Measurements from ENCODE around the gene KLF13. TPM values are rescaled to one million over a fixed set of nuclear protein-coding genes. Genes with fewer than 3 reads are reported as not detected.

KLF13 gene
- total RNA-seq, 8 experiments from 2014 or later: 28.5 to 64.2 (median 42.6) TPM

DNA sequence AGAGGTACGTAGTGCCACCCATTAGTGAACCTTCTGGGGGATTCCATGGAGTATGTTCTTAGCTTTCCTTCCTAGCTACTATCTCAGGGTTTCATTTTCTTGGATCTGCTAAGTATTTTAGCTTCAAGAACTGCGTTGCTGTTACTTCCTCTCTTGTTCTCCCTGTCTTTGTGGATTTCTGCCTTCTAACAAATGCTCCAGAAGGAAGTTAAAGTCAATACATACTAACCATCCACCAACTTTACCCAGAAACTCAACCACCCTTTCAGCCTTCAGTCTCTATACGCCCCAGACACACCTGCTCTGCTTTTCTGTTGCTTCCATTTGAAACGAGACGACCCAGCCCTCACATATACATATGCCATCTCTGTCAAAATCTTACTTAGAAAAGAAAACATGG lies 2.4 kb upstream of the KLF13 start:
- 75 to 100% (median 92%) methylated on average over 1 to 4 of the region's 5 CpGs; no CpG with 5 or more reads in 1 of the 10 experiments for WGBS, 10 experiments
- ATAC-seq (replicated peaks in 6 of 8): no peak
- peaks cover 10 to 17% of the 10 kb centered on the region in 2 donors for H3K4me1 ChIP-seq (replicated peaks in 1 of 2)
- H3K4me3 ChIP-seq: no peak overlapping the region
- in situ Hi-C loops (cut with MboI; ENCODE audit: low pct_unique_long_range_greater_than_20kb in 2 of 9, low sequenced_read_pairs in 9 of 9, unreplicated experiment in 9 of 9): loop anchor here in 1 of 9 experiments (25.0 kb wide), 1 partner anchor 112 kb away; no protein-coding TSS in a partner anchor
- H3K27ac ChIP-seq: no peak overlapping the region

DNA sequence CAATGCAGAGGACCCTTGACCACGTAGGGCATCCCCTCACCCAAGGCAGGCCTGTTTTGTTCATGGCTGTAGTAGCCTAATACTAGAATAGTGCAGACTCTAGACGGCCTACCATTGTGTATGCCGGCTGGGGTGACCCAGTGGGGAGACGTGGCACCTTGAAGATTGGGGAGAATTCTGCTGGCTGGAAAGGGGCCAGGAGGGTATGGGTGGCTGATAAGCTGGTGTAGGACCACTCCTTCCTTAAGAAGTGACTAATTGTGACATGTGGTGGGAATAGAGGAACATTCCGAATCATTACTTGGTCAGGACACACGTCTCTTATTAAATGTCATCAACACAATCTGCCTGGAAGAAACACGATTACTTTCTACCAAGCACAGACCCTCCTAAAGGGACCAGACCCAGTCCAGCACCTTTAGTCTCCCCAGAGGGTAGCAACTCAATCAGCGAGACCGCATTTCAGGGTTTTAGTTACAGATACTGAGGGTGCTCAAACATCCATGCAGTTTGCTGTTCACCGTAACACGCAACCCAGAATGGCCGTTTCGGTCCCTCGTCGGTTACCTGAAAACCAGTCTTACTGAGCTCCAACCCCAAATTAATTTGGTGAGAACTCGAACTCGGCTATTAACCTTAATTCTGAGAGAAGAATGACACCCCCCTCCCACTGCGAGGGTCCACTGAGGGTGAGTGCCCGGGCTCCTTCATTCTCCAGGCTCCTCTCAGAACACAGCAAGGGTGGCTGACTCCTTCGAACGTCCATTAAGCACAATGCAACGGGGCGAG lies 1.6 kb upstream of the KLF13 start:
- 51 to 93% (median 78%) methylated on average over 1 to 15 of the region's 23 CpGs; no CpG with 5 or more reads in 3 of the 10 experiments for WGBS, 10 experiments
- Histone ChIP-seq H3K4me3 (peak overlapping the region; percentile 55 to 79 (median 65)), H3K4me1 (replicated peaks in 1 of 2) (peaks cover 17 to 22% of the 10 kb centered on the region in 2 donors), H3K27ac (peak overlapping the region; percentile 88 to 96)
- in situ Hi-C loops (cut with MboI; ENCODE audit: low pct_unique_long_range_greater_than_20kb in 2 of 9, low sequenced_read_pairs in 9 of 9, unreplicated experiment in 9 of 9): loop anchor here in 1 of 9 experiments (25.0 kb wide), 1 partner anchor 113 kb away; no protein-coding TSS in a partner anchor
- ATAC-seq (replicated peaks in 6 of 8): no peak

DNA sequence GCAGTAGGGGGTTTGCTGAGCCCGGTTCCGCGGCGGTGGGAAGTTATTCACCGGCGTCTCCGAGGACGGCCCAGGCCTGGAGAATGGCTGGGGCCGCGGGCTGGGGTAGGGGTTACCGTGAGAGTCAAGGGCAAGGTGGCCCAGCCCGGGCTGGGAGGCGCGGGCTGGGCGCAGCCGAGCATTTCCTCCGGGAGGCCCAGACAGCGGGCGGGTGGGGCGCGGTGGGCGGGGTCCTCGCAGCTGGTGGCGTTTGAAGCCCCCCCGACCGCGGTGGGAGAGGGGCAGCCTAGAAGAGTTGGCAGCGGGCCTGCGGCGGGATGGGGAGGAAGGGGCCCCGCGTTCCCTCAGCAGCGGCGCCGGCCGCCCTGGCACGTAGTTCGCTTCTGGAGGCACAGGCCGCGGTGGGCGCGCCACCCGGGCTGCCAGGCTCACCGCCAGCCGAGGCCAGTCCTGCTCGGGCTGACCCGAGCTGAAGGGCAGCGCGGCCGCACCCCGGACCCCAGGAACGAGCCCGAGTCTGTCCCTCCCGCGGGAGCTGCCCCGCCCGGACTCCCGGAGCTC lies 960 bp upstream of the KLF13 start:
- peak; percentile 1 to 27 (median 2) for ATAC-seq (replicated peaks in 6 of 8)
- WGBS, 10 experiments: 0% methylated on average over 1 to 3 of the region's 58 CpGs; no CpG with 5 or more reads in 8 of the 10 experiments
- in situ Hi-C loops (cut with MboI; ENCODE audit: low pct_unique_long_range_greater_than_20kb in 2 of 9, low sequenced_read_pairs in 9 of 9, unreplicated experiment in 9 of 9): no loop called here
- peaks cover 21 to 27% of the 10 kb centered on the region in 2 donors for H3K4me1 ChIP-seq (replicated peaks in 1 of 2)
- H3K27ac ChIP-seq: peak overlapping the region; percentile 88 to 96
- peak overlapping the region; percentile 55 to 79 (median 65) for H3K4me3 ChIP-seq

DNA sequence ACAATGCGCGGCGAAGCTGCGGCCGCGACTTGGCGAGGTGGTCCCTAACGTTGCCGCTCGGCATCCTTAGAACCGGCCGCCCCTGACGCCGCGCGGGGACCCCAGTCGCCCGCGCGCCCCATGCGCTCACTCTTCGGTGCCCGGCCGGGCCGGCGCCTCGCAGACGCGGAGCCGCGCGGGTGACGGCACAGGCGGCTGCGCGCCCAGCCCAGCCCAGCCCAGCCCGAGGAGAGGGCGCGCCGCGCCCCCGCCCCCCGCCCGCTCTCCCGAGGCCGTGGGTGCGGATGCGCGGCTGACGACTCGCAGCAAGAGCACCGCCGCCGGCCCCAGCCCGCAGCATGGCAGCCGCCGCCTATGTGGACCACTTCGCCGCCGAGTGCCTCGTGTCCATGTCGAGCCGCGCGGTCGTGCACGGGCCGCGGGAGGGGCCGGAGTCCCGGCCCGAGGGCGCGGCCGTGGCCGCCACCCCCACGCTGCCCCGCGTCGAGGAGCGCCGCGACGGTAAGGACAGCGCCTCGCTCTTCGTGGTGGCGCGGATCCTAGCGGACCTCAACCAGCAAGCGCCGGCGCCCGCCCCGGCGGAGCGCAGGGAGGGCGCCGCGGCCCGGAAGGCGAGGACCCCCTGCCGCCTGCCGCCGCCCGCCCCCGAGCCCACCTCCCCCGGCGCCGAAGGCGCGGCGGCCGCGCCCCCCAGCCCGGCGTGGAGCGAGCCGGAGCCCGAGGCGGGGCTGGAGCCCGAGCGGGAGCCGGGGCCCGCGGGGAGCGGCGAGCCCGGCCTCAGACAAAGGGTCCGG lies 437 bp downstream of the KLF13 start:
- H3K4me3 ChIP-seq: peak overlapping the region; percentile 55 to 79 (median 65)
- WGBS, 10 experiments: no CpG with 5 or more reads among the region's 130 CpGs
- peak; percentile 22 to 57 (median 46) for ATAC-seq (replicated peaks in 6 of 8)
- peaks cover 24 to 28% of the 10 kb centered on the region in 2 donors for H3K4me1 ChIP-seq (replicated peaks in 1 of 2)
- in situ Hi-C loops (cut with MboI; ENCODE audit: low pct_unique_long_range_greater_than_20kb in 2 of 9, low sequenced_read_pairs in 9 of 9, unreplicated experiment in 9 of 9): no loop called here
- H3K27ac ChIP-seq: peak overlapping the region; percentile 90 to 94

DNA sequence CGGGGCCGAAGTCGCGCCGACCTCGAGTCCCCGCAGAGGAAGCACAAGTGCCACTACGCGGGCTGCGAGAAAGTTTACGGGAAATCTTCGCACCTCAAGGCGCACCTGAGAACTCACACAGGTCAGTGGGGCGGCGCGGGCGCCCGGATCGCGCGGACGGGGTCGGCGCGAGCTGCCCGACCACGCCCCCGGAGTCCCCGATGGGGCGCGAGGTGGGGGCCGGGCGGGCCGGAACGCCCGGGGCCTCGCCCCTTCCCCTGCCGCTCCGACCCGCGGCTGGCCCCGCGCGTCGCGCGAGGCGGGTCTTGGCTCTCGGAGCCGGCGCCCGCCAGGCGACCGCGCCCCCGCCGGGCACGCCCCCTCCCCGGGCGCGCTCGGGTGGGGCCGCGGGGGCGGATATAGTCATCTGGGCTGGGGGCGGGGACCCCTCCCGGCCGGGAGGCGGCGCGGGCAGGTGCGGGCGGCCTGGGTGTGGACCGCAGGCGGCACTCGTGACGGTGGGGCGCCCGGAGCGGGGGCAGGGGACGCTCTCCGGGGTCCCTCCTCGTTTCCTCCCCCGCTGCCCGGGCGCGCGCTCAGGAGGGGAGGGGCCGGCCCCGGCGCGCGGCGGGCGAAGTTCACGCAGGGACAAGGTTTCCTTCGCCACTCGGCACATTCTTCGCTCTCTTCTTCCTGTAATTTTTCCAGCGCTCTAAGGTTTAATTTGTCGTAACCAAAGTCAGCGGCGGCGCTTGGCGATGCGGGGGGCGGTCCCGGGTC lies 1.2 kb downstream of the KLF13 start:
- H3K4me1 ChIP-seq (replicated peaks in 1 of 2): peaks cover 32 to 36% of the 10 kb centered on the region in 2 donors
- in situ Hi-C loops (cut with MboI; ENCODE audit: low pct_unique_long_range_greater_than_20kb in 2 of 9, low sequenced_read_pairs in 9 of 9, unreplicated experiment in 9 of 9): no loop called here
- peak overlapping the region; percentile 90 to 94 for H3K27ac ChIP-seq
- peak; percentile 0 to 40 (median 12) for ATAC-seq (replicated peaks in 6 of 8)
- no CpG with 5 or more reads among the region's 108 CpGs for WGBS, 10 experiments
- peak overlapping the region; percentile 55 to 79 (median 65) for H3K4me3 ChIP-seq

DNA sequence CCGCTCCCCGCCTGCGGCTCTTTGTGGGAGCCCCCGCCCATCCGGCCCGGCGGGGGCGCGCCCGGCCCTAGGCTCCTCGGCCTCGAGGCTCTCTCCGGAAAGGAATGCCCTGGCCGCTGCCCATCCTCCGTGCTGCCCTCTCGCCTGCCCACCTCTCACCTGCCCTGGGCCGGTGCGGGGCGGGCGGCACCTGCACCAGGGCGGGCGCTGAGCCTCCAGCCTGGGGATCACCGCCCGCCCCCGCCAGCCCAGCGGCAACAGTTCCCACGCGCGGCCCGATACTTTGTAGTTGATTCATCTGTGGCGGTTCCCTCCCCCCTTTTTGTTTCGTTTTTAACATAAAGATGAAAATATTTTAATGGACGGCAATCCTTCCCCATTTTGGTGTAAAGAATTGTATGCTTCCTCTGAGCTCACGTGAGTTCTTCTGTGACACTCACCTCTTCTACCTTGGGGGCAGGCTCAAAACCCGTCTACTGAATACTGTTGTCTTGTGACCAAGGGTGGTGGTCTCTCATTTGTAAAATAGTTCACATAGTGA lies 1.9 kb downstream of the KLF13 start:
- peak in 4 of 8 experiments; percentile 0 to 1 (median 0) for ATAC-seq (replicated peaks in 6 of 8)
- H3K4me1 ChIP-seq (replicated peaks in 1 of 2): peaks cover 33 to 34% of the 10 kb centered on the region in 2 donors
- in situ Hi-C loops (cut with MboI; ENCODE audit: low pct_unique_long_range_greater_than_20kb in 2 of 9, low sequenced_read_pairs in 9 of 9, unreplicated experiment in 9 of 9): no loop called here
- H3K27ac ChIP-seq: peak overlapping the region; percentile 90 to 94
- WGBS, 10 experiments: 0 to 20% (median 1%) methylated on average over 1 to 12 of the region's 35 CpGs; no CpG with 5 or more reads in 2 of the 10 experiments
- peak overlapping the region; percentile 55 to 79 (median 65) for H3K4me3 ChIP-seq

DNA sequence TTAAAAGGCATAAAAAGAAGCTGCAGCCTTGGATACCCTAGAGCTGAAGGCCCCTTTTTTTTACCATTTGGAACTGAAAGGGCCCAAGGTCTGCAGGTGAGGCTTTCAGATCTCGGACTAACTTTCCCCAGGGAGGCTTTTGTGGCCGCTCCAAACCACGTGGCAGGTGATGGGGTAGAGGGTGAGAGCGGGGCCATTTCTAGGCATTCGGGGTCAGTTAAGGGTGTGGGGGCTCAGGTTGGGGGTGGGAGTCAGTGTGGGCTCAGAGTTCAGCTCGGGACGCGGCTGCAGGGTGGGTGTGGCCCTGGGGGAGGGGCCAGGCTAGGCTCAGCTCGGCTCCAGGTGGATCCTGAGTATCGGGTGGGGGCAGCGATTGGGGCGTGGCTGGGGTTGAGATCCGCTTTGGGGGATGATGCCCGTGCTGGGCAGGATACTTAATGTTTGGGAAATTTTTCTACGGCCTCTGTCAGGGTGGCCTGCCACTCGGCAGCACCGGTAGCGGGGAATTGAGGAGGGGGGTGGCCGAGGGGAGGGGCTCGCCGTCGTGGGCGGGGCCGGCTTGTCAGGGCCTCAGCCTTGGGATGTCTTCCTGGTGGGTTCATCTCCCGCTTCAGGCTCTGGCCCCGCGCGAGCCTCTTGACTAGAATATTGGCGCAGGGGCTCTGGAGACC lies 2.5 kb downstream of the KLF13 start:
- no peak for ATAC-seq (replicated peaks in 6 of 8)
- Histone ChIP-seq H3K27ac (no peak overlapping the region), H3K4me3 (peak overlapping the region; percentile 55 to 79 (median 65)), H3K4me1 (replicated peaks in 1 of 2) (peaks cover 32 to 33% of the 10 kb centered on the region in 2 donors)
- 0 to 20% (median 5%) methylated on average over 1 to 6 of the region's 29 CpGs; no CpG with 5 or more reads in 6 of the 10 experiments for WGBS, 10 experiments
- in situ Hi-C loops (cut with MboI; ENCODE audit: low pct_unique_long_range_greater_than_20kb in 2 of 9, low sequenced_read_pairs in 9 of 9, unreplicated experiment in 9 of 9): no loop called here

DNA sequence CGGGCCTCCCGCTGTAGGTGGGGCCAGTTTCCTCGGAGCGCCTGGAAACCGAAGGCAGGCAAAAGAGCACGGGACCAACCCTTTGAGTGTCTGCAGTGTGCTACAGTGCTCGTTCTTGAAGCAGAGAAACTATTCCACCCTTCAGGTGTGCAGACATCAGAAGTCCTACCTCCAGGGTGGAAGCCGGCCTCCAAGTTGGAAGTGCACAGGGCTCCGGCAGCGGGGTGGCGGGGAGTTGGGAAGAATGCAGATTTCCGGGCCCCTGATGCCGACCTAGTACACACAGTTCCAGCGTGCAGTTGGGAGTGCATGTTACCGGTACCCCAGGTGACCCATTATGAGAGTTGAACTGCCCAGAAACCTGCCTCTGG lies 3.0 kb downstream of the KLF13 start:
- in situ Hi-C loops (cut with MboI; ENCODE audit: low pct_unique_long_range_greater_than_20kb in 2 of 9, low sequenced_read_pairs in 9 of 9, unreplicated experiment in 9 of 9): loop anchor here in 1 of 9 experiments (10.0 kb wide), 1 partner anchor 125 kb away; no protein-coding TSS in a partner anchor
- peaks cover 28 to 30% of the 10 kb centered on the region in 2 donors for H3K4me1 ChIP-seq (replicated peaks in 1 of 2)
- H3K27ac ChIP-seq: no peak overlapping the region
- peak overlapping the region; percentile 55 to 79 (median 65) for H3K4me3 ChIP-seq
- WGBS, 10 experiments: 0 to 80% (median 50%) methylated on average over 1 to 4 of the region's 15 CpGs; no CpG with 5 or more reads in 5 of the 10 experiments
- no peak for ATAC-seq (replicated peaks in 6 of 8)

DNA sequence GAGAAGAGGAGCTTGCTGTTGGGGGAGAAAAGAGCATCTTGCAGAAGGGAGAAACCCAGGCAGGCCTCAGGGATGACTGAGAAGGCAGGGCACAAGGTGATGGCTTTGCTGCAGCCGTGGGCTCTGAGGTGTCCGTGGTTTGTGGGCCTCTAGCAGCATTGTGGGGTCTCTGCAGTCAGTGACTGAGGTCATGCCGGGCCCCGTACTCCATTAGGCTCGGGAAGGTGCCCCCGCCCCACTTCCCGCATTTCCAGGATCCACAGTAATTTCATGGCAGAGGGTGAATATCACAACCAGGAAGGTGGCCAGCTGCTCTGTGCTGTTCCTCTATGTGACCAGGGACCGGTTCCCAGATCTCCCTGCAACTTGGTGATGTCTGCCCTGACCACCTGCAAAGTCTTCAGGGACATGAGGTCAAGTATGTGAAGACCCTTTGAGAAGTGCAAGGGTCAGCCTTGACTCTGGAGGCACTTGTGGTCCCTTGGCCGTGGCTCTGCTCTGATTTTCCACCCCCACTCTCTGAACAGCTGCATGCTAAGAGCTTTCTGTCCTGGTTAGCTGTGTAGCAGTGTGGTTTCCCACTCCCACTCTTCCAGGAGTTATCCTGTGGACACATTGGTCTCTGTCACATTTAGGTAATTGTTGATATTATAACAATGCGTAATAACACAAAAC lies 3.6 kb downstream of the KLF13 start:
- H3K4me3 ChIP-seq: peak overlapping the region; percentile 55 to 79 (median 65)
- 19 to 100% (median 68%) methylated on average over 2 to 5 of the region's 10 CpGs; no CpG with 5 or more reads in 2 of the 10 experiments for WGBS, 10 experiments

DNA sequence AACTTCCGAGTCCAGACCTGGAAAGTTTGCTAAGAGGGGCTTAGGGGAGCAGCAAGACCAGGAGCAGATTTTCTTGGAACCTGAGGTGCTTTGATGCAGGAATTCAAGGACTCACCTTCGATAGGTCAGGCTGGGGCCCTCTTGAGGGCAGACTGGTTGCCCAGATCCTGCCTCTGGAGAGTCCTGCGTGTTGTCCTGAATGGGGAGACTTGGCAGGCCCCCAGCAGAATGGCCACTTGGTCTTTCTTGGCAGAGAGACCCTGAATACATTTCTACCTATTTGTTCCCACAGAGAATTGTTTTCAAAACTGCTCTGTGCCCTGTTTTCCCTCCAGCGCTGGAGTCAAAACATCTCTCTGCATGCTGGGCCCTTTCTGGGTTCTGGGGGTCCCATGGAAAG lies 4.2 kb downstream of the KLF13 start:
- peaks cover 21 to 23% of the 10 kb centered on the region in 2 donors for H3K4me1 ChIP-seq (replicated peaks in 1 of 2)
- ATAC-seq (replicated peaks in 6 of 8): no peak
- no peak overlapping the region for H3K4me3 ChIP-seq
- in situ Hi-C loops (cut with MboI; ENCODE audit: low pct_unique_long_range_greater_than_20kb in 2 of 9, low sequenced_read_pairs in 9 of 9, unreplicated experiment in 9 of 9): loop anchor here in 1 of 9 experiments (10.0 kb wide), 1 partner anchor 126 kb away; no protein-coding TSS in a partner anchor
- WGBS, 10 experiments: 66 to 100% (median 90%) methylated on average over 1 to 4 of the region's 4 CpGs; no CpG with 5 or more reads in 4 of the 10 experiments
- no peak overlapping the region for H3K27ac ChIP-seq

More for the DNA sequence above, 3.6 kb downstream of the KLF13 start:
- peaks cover 22 to 24% of the 10 kb centered on the region in 2 donors for H3K4me1 ChIP-seq (replicated peaks in 1 of 2)
- no peak overlapping the region for H3K27ac ChIP-seq
- no peak for ATAC-seq (replicated peaks in 6 of 8)
- in situ Hi-C loops (cut with MboI; ENCODE audit: low pct_unique_long_range_greater_than_20kb in 2 of 9, low sequenced_read_pairs in 9 of 9, unreplicated experiment in 9 of 9): loop anchor here in 1 of 9 experiments (10.0 kb wide), 1 partner anchor 125 kb away; no protein-coding TSS in a partner anchor

DNA sequence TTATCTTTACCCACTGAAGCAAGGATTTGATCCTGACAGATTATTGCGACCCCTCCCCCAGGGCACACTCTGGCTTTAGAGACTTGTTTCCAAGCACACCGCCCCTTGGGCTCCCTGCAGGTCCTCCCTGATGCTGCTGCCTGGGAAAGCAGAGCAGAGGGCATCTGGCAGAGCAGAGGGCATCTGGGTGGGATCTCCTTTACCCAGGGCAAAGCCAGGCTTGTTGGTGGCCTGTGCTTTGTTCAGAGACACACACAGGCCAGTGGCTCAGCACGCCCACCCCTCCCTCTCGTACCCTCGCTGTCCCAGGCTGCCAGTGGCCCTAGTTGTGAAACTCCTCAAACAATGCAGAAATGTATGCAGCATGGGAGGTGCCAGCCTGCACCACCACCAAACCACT lies 4.8 kb downstream of the KLF13 start:
- Histone ChIP-seq H3K4me3 (no peak overlapping the region), H3K4me1 (replicated peaks in 1 of 2) (peaks cover 21 to 23% of the 10 kb centered on the region in 2 donors), H3K27ac (no peak overlapping the region)
- 75 to 100% methylated on average over 3 to 4 of the region's 5 CpGs; no CpG with 5 or more reads in 8 of the 10 experiments for WGBS, 10 experiments
- in situ Hi-C loops (cut with MboI; ENCODE audit: low pct_unique_long_range_greater_than_20kb in 2 of 9, low sequenced_read_pairs in 9 of 9, unreplicated experiment in 9 of 9): loop anchor here in 1 of 9 experiments (10.0 kb wide), 1 partner anchor 127 kb away; no protein-coding TSS in a partner anchor
- ATAC-seq (replicated peaks in 6 of 8): no peak
